C4-2B (cell line): ENCODE measurements around the gene TMEM117.

Source experiments
- ZFX ChIP-seq: fragments of 450-650 bp; IDR thresholded peaks from 2 replicates; pipeline ENCODE4 v1.6.1; 2017
- TF ChIP-seq, protein P1 (sequence below): fragments of 450-650 bp; conservative IDR thresholded peaks from 2 replicates; pipeline ENCODE4 v1.5.1; 2017; ENCODE audit warnings: mild to moderate bottlenecking

DNA sequence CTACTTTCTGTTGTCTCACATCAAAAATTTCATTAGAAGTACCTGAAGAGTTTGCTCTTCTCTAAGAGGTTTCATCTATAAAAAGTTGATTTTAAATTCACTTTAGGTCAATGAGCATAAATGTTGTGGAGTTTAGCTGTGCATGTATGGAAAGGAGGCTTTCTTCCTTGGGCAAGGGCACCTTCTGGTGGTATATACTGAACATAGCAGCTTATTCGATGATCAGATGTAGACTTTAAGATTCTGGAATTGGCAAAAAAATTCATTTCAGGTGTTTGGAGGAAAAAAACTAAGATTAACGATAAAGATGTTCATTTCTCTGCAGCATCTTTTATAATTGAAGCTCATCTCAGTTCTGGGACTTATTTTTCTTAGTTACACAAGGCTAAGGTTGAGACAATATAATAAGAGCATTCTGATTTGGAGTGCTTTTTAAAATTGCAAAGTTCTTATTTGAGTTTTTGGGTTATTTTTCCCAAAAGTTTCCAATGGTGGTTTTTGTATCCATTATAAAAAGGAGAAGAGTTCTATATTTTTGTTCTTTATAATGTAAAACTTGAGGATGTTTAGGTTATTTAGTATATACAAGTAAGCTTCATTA is 46.8 kb downstream of the TMEM117 start:
- TF ChIP-seq, protein P1, sequence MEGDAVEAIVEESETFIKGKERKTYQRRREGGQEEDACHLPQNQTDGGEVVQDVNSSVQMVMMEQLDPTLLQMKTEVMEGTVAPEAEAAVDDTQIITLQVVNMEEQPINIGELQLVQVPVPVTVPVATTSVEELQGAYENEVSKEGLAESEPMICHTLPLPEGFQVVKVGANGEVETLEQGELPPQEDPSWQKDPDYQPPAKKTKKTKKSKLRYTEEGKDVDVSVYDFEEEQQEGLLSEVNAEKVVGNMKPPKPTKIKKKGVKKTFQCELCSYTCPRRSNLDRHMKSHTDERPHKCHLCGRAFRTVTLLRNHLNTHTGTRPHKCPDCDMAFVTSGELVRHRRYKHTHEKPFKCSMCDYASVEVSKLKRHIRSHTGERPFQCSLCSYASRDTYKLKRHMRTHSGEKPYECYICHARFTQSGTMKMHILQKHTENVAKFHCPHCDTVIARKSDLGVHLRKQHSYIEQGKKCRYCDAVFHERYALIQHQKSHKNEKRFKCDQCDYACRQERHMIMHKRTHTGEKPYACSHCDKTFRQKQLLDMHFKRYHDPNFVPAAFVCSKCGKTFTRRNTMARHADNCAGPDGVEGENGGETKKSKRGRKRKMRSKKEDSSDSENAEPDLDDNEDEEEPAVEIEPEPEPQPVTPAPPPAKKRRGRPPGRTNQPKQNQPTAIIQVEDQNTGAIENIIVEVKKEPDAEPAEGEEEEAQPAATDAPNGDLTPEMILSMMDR: peak; percentile 94
- no peak for TF ChIP-seq ZFX
